A673 (cell line): Measurements from ENCODE around the gene HOXA1. TPM values are rescaled to one million over a fixed set of nuclear protein-coding genes. Genes with fewer than 3 reads are reported as not detected.

Experiments used
- BruUV-seq: library from RNA; stranded (reverse); fragments of 400-500 nt; replicated peaks from 2 replicates; lab custom pipeline; 2021; lab: Mats Ljungman, UMichigan
- CTCF ChIA-PET: fragments of 300-600 bp; sonication (Branson Sonifier 250); formaldehyde crosslinking; loops from one replicate; lab custom pipeline; 2022; ENCODE audit warnings: antibody characterized with exemption; lab: Charles Lee
- POLR2A ChIA-PET: fragments of 300-600 bp; sonication (Branson Sonifier 250); formaldehyde crosslinking; loops from one replicate; lab custom pipeline; 2022; ENCODE audit warnings: antibody characterized with exemption; ENCODE audit not compliant: low non-redundant PET; lab: Charles Lee
- DNase-seq: peaks from one replicate; pipeline ENCODE4 v3.0.0-alpha.2; 2015; ENCODE audit warnings: low spot score
- H3K27ac ChIP-seq: fragments of 200-600 bp; sonication (generic); 2 replicates; pipeline ENCODE4 v1.5.1; 2016; ENCODE audit warnings: mixed run types, low read depth, mild to moderate bottlenecking, mixed read lengths, antibody characterized with exemption, low read length; ENCODE audit not compliant: poor library complexity, severe bottlenecking
- H3K27me3 ChIP-seq: fragments of 200-600 bp; sonication (generic); replicated peaks from 2 replicates; pipeline ENCODE4 v1.6.1; 2017; ENCODE audit warnings: mixed run types, low read depth, mild to moderate bottlenecking, mixed read lengths, antibody characterized with exemption, low read length; ENCODE audit not compliant: insufficient read depth, poor library complexity
- H3K36me3 ChIP-seq: fragments of 200-600 bp; sonication (generic); 2 replicates; pipeline ENCODE4 v1.6.1; 2016; ENCODE audit warnings: mixed run types, mild to moderate bottlenecking, mixed read lengths, antibody characterized with exemption, low read length; ENCODE audit not compliant: insufficient read depth, poor library complexity, severe bottlenecking
- H3K4me1 ChIP-seq: fragments of 200-600 bp; sonication (generic); 2 replicates; pipeline ENCODE4 v1.6.1; 2017; ENCODE audit warnings: mixed run types, mild to moderate bottlenecking, mixed read lengths, antibody characterized with exemption, low read length; ENCODE audit not compliant: insufficient read depth, poor library complexity, severe bottlenecking
- H3K4me3 ChIP-seq: fragments of 200-600 bp; sonication (generic); 2 replicates; pipeline ENCODE4 v1.5.1; 2016; ENCODE audit warnings: low read depth, mixed run types, mild to moderate bottlenecking, mixed read lengths, low read length; ENCODE audit not compliant: poor library complexity, severe bottlenecking
- H3K9me3 ChIP-seq: fragments of 200-600 bp; sonication (generic); 2 replicates; pipeline ENCODE4 v1.6.1; 2016; ENCODE audit warnings: mixed run types, low read depth, mild to moderate bottlenecking, mixed read lengths, antibody characterized with exemption, low read length; ENCODE audit not compliant: poor library complexity, severe bottlenecking
- CTCF ChIP-seq: fragments of 300-800, 200-600 bp; sonication (generic); conservative IDR thresholded peaks from 2 replicates; pipeline ENCODE4 v1.5.1; 2017; ENCODE audit warnings: low read depth, mild to moderate bottlenecking, antibody characterized with exemption, low read length, moderate library complexity, mixed read lengths
- EZH2 ChIP-seq: fragments of 200-600 bp; sonication (generic); IDR thresholded peaks from 2 replicates; pipeline ENCODE4 v1.6.1; 2017; ENCODE audit warnings: borderline replicate concordance, low read depth, mild to moderate bottlenecking, mixed read lengths, antibody characterized with exemption, low read length; ENCODE audit not compliant: poor library complexity, severe bottlenecking
- intact Hi-C: fragments of 100-400 bp; cut with micrococcal nuclease; formaldehyde crosslinking; loops from one replicate; pipeline ENCODE4 v1.10.0; 2022; ENCODE audit not compliant: unreplicated experiment
- total RNA-seq: library from RNA; stranded (reverse); gene quantifications from 2 replicates; pipeline ENCODE4 v1.2.3, GENCODE V29; 2021

Gene HOXA1
- total RNA-seq, 1 experiment from 2014 or later, result not detected

GRCh38 chr7:27108390-27109127, 12.8 kb upstream of the HOXA1 start:
- no peaks in the 10 kb centered on the region for H3K36me3 ChIP-seq
- no peaks in the 10 kb centered on the region for H3K9me3 ChIP-seq
- no peak for DNase-seq
- CTCF ChIA-PET, result no interaction called here
- H3K27me3 ChIP-seq, result peaks cover 100% of the 10 kb centered on the region
- no peaks in the 10 kb centered on the region for H3K4me1 ChIP-seq
- intact Hi-C loops, result no loop called here
- no TSS peak for BruUV-seq
- H3K27ac ChIP-seq, result no peak overlapping the region
- TF ChIP-seq EZH2 (peak; percentile 35), CTCF (no peak)
- H3K4me3 ChIP-seq, result no peak overlapping the region
- POLR2A ChIA-PET, result no interaction called here

- CTCF ChIA-PET, result no interaction called here
- H3K9me3 ChIP-seq, result no peaks in the 10 kb centered on the region
- H3K27ac ChIP-seq, result no peak overlapping the region
- H3K36me3 ChIP-seq, result no peaks in the 10 kb centered on the region
- H3K27me3 ChIP-seq, result peaks cover 100% of the 10 kb centered on the region
- intact Hi-C loops, result no loop called here
- H3K4me1 ChIP-seq, result no peaks in the 10 kb centered on the region
- TF ChIP-seq EZH2 (peak; percentile 75), CTCF (no peak)
- H3K4me3 ChIP-seq, result no peak overlapping the region
- BruUV-seq, result no TSS peak
- no peak for DNase-seq
- POLR2A ChIA-PET, result no interaction called here
These were observed 11.9 kb upstream of the HOXA1 start for GRCh38 chr7:27107391-27108381.

GRCh38 chr7:27106901-27107240, 11.1 kb upstream of the HOXA1 start:
- Histone ChIP-seq H3K27ac (no peak overlapping the region), H3K27me3 (peaks cover 100% of the 10 kb centered on the region), H3K4me3 (no peak overlapping the region), H3K9me3 (no peaks in the 10 kb centered on the region), H3K36me3 (no peaks in the 10 kb centered on the region), H3K4me1 (no peaks in the 10 kb centered on the region)
- BruUV-seq, result no TSS peak
- POLR2A ChIA-PET, result no interaction called here
- intact Hi-C loops, result no loop called here
- no peak for DNase-seq
- no peak for TF ChIP-seq CTCF
- CTCF ChIA-PET, result no interaction called here
